MG63 (cell line): Measurements from ENCODE around the gene FBXO31. TPM values are rescaled to one million over a fixed set of nuclear protein-coding genes. Genes with fewer than 3 reads are reported as not detected.

Experiments used
- total RNA-seq: library from RNA; depleted of rRNA; stranded (reverse); fragments of >200 nt; shearing (Covaris generic); gene quantifications from 2 replicates; pipeline ENCODE4 v1.2.3, GENCODE V29; 2014; ENCODE audit warnings: low replicate concordance; rRNA removed

Gene FBXO31
- total RNA-seq, 1 experiment from 2014 or later: 12.6 TPM

Other genes starting within 250 kb of the FBXO31 start
- gene C16orf95, start 66.4 kb downstream of the FBXO31 start, total RNA-seq: 6.6 TPM in 1 of 2 replicates, not detected in the other
- 7.9 and 16.0 TPM in 2 replicates for gene MAP1LC3B, start 8.6 kb upstream of the FBXO31 start, total RNA-seq
- 2.6 and 3.0 TPM in 2 replicates for gene ZCCHC14, start 109.2 kb upstream of the FBXO31 start, total RNA-seq
- gene JPH3, start 218.7 kb upstream of the FBXO31 start, total RNA-seq: 1.3 and 1.7 TPM in 2 replicates